KMS-11 (cell line): ENCODE data around the gene OR10G8.

ENCODE experiments used
- H2AFZ ChIP-seq: fragments of 200-600 bp; sonication (generic); 2 replicates; pipeline ENCODE4 v1.6.1; 2016; ENCODE audit warnings: antibody characterized with exemption, mixed run types, low read depth
- H3K27ac ChIP-seq: fragments of 200-600 bp; sonication (generic); 2 replicates; pipeline ENCODE4 v1.6.1; 2016; ENCODE audit warnings: mild to moderate bottlenecking, mixed run types
- H3K27me3 ChIP-seq: fragments of 200-600 bp; sonication (generic); 2 replicates; pipeline ENCODE4 v1.6.1; 2017; ENCODE audit warnings: mild to moderate bottlenecking, low read depth, mixed run types, moderate library complexity; ENCODE audit not compliant: insufficient read depth
- H3K36me3 ChIP-seq: fragments of 200-600 bp; sonication (generic); 2 replicates; pipeline ENCODE4 v1.6.1; 2017; ENCODE audit warnings: mild to moderate bottlenecking, mixed run types; ENCODE audit not compliant: insufficient read depth
- H3K4me1 ChIP-seq: fragments of 200-600 bp; sonication (generic); 2 replicates; pipeline ENCODE4 v1.6.1; 2016; ENCODE audit warnings: mild to moderate bottlenecking, low read depth, mixed run types; ENCODE audit not compliant: poor library complexity, severe bottlenecking
- H3K4me2 ChIP-seq: fragments of 200-600 bp; sonication (generic); 2 replicates; pipeline ENCODE4 v1.7.0; 2016; ENCODE audit warnings: mild to moderate bottlenecking, mixed run types
- H3K4me3 ChIP-seq: fragments of 200-600 bp; sonication (generic); IDR thresholded peaks from 2 replicates; pipeline ENCODE4 v1.6.1; 2017; ENCODE audit warnings: low read depth, low read length, mixed read lengths; ENCODE audit not compliant: insufficient read depth
- H3K79me2 ChIP-seq: fragments of 200-600 bp; sonication (generic); 2 replicates; pipeline ENCODE4 v1.6.1; 2016; ENCODE audit warnings: low read depth, mixed run types; ENCODE audit not compliant: insufficient read depth
- H3K9ac ChIP-seq: fragments of 200-600 bp; sonication (generic); 2 replicates; pipeline ENCODE4 v1.6.1; 2016; ENCODE audit warnings: mild to moderate bottlenecking, mixed run types
- H4K20me1 ChIP-seq: fragments of 200-600 bp; sonication (generic); 2 replicates; pipeline ENCODE4 v1.6.1; 2016; ENCODE audit warnings: mild to moderate bottlenecking, mixed run types; ENCODE audit not compliant: insufficient read depth
- CTCF ChIP-seq: fragments of 200-600 bp; sonication (generic); conservative IDR thresholded peaks from 2 replicates; pipeline ENCODE4 v1.6.1; 2017; ENCODE audit warnings: low read depth, mild to moderate bottlenecking, antibody characterized with exemption, low read length, moderate library complexity, mixed read lengths

OR10G8 gene

GRCh38 chr11:124043420-124043819 lies 16.8 kb downstream of the OR10G8 start:
- no peaks in the 10 kb centered on the region for H3K79me2 ChIP-seq
- H3K27ac ChIP-seq = no peak overlapping the region
- H3K9ac ChIP-seq = no peak overlapping the region
- no peak overlapping the region for H3K4me2 ChIP-seq
- TF ChIP-seq CTCF = no peak
- H3K4me1 ChIP-seq = no peaks in the 10 kb centered on the region
- H3K36me3 ChIP-seq = no peaks in the 10 kb centered on the region
- H2AFZ ChIP-seq = no peak overlapping the region
- H3K27me3 ChIP-seq = no peaks in the 10 kb centered on the region
- no peak overlapping the region for H3K4me3 ChIP-seq
- H4K20me1 ChIP-seq = no peaks in the 10 kb centered on the region

DNA sequence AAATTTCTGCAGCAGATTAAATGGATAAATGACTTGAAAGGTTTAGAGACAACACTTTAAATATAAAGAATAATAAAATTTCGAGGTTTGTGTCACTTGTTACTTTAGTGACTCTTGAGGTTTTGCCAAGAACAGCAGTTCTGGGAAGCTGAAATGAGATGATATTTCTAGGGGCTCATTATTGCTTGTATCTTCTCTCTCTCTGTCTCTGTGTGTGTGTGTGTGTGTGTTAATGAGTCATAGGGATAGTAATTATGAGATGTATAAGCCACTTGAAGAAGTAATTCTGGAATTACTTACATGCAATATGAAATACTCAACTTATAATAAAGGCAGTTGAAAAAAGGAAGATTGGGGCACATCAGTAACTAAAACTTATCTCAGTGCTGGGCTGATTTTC lies 24.1 kb downstream of the OR10G8 start:
- Histone ChIP-seq H3K4me2 (no peak overlapping the region), H3K4me3 (no peak overlapping the region), H3K4me1 (no peaks in the 10 kb centered on the region), H3K27ac (no peak overlapping the region), H3K27me3 (no peaks in the 10 kb centered on the region), H2AFZ (no peak overlapping the region), H4K20me1 (no peaks in the 10 kb centered on the region), H3K9ac (no peak overlapping the region), H3K79me2 (no peaks in the 10 kb centered on the region), H3K36me3 (no peaks in the 10 kb centered on the region)
- TF ChIP-seq CTCF = no peak

- no peak overlapping the region for H3K9ac ChIP-seq
- H3K4me3 ChIP-seq = no peak overlapping the region
- H3K79me2 ChIP-seq = no peaks in the 10 kb centered on the region
- no peak overlapping the region for H3K27ac ChIP-seq
- H4K20me1 ChIP-seq = no peaks in the 10 kb centered on the region
- no peak overlapping the region for H2AFZ ChIP-seq
- no peak for TF ChIP-seq CTCF
- no peaks in the 10 kb centered on the region for H3K4me1 ChIP-seq
- H3K36me3 ChIP-seq = no peaks in the 10 kb centered on the region
- H3K27me3 ChIP-seq = no peaks in the 10 kb centered on the region
- no peak overlapping the region for H3K4me2 ChIP-seq
These were observed 26.4 kb downstream of the OR10G8 start for GRCh38 chr11:124052966-124053365.

DNA sequence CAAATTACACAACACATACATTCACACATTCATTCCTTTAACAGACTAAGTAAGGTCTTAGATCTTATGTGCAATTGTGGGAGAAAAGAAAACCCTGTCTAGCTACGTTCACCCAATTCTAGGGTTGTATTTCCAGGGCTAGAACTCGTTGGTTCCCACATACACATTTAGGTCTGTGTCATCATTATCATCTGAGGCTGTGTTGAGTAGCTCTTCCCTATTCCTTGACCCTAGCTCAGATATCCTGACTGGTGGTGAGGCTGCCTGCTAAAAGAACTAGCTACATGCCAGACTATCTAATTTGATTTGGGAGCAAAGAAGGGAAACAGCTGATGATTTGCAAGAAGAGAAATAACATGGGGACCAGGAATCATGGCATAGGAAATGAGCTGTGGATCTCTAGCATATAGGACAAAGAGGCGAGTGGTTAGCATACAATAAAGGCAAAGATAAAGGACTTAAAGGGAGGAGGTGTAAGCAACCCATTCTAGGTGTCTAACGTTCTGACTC lies 42.1 kb downstream of the OR10G8 start:
- Histone ChIP-seq H4K20me1 (no peaks in the 10 kb centered on the region), H3K4me2 (no peak overlapping the region), H2AFZ (no peak overlapping the region)

More for the DNA sequence above, 42.1 kb downstream of the OR10G8 start:
- H3K4me3 ChIP-seq = no peak overlapping the region
- TF ChIP-seq CTCF = no peak
- H3K27ac ChIP-seq = no peak overlapping the region
- no peaks in the 10 kb centered on the region for H3K79me2 ChIP-seq
- H3K27me3 ChIP-seq = no peaks in the 10 kb centered on the region
- no peak overlapping the region for H3K9ac ChIP-seq
- no peaks in the 10 kb centered on the region for H3K36me3 ChIP-seq
- peaks cover 9% of the 10 kb centered on the region for H3K4me1 ChIP-seq
